HCT116 (cell line): ENCODE results near the gene DMD. TPM values are rescaled to one million over a fixed set of nuclear protein-coding genes. Genes with fewer than 3 reads are reported as not detected.

Experiments
- ATAC-seq: fragments of 200-7000 bp; cut with Tn5 transposase; 2 replicates; pipeline ENCODE4 v1.9.1; 2020; ENCODE audit warnings: mild to moderate bottlenecking, moderate library complexity
- BruUV-seq: library from RNA; stranded (reverse); fragments of 400-500 nt; replicated peaks from 2 replicates; lab custom pipeline; 2021; lab: Mats Ljungman, UMichigan
- CTCF ChIA-PET: fragments of 300-600 bp; sonication (Branson Sonifier 250); formaldehyde crosslinking; loops from one replicate; lab custom pipeline; 2021; ENCODE audit warnings: antibody characterized with exemption; lab: Charles Lee
- POLR2A ChIA-PET: fragments of 300-600, 350-600 bp; sonication (Branson Sonifier 250); formaldehyde crosslinking; loops from one replicate; lab custom pipeline; 2021; ENCODE audit warnings: antibody characterized with exemption; lab: Charles Lee
- RAD21 ChIA-PET, 2 experiments: fragments of 300-600 bp; sonication (Branson Sonifier 250); formaldehyde crosslinking; loops; one replicate each; lab custom pipeline; 2023; ENCODE audit warnings: low total read pairs in 2 of 2; ENCODE audit not compliant: uncharacterized antibody in 2 of 2, unreplicated experiment in 2 of 2, low non-redundant PET in 1 of 2; lab: Charles Lee
- DNase-seq: peaks from one replicate; pipeline ENCODE4 v3.0.0-alpha.2; 2010; ENCODE audit warnings: low read depth, low spot score
- H2AFZ ChIP-seq: fragments of 200-600 bp; shearing (Covaris generic), sonication (generic); 2 replicates; pipeline ENCODE4 v1.6.1; 2017; ENCODE audit warnings: low read depth, mixed run types, mixed read lengths, antibody characterized with exemption, low read length; ENCODE audit not compliant: poor library complexity, severe bottlenecking
- H3K27ac ChIP-seq: 2 replicates; pipeline ENCODE4 v1.5.1; 2012; ENCODE audit warnings: low read depth, low read length
- H3K27me3 ChIP-seq: fragments of 200-600 bp; sonication (generic); 2 replicates; pipeline ENCODE4 v1.6.1; 2016; ENCODE audit warnings: mixed run types, low read length, mixed read lengths; ENCODE audit not compliant: insufficient read depth
- H3K36me3 ChIP-seq, 2 experiments: fragments of 200-500 bp in 1 of 2; fragments of 200-600 bp in 1 of 2; sonication (Bioruptor generic) in 1 of 2; sonication (generic) in 1 of 2; 2 replicates each; pipeline versions ENCODE4 v1.5.1 to v1.6.1; 2014 to 2016; ENCODE audit warnings: low read length in 2 of 2, inconsistent platforms in 1 of 2, mixed read lengths in 1 of 2, mixed run types in 1 of 2; ENCODE audit not compliant: insufficient read depth in 2 of 2, control insufficient read depth in 1 of 2
- H3K4me1 ChIP-seq, 2 experiments: fragments of 200-600 bp in 1 of 2; sonication (generic) in 1 of 2; 2 replicates each; pipeline versions ENCODE4 v1.5.1 to v1.6.1; 2012 to 2017; ENCODE audit warnings: low read length in 2 of 2, inconsistent platforms in 1 of 2, mild to moderate bottlenecking in 1 of 2, mixed read lengths in 1 of 2, mixed run types in 1 of 2, moderate library complexity in 1 of 2; ENCODE audit not compliant: insufficient read depth in 2 of 2, control insufficient read depth in 1 of 2
- H3K4me2 ChIP-seq: fragments of 200-600 bp; sonication (generic); 2 replicates; pipeline ENCODE4 v1.6.1; 2017; ENCODE audit warnings: mixed run types, low read length, mixed read lengths
- H3K4me3 ChIP-seq, 2 experiments: fragments of 200-600 bp in 1 of 2; sonication (generic) in 1 of 2; replicated peaks in 1 of 2; 2 replicates each; pipeline ENCODE4 v1.5.1; 2011 to 2016; ENCODE audit warnings: low read length in 2 of 2, control low read depth in 1 of 2, low read depth in 1 of 2, mild to moderate bottlenecking in 1 of 2, mixed read lengths in 1 of 2, mixed run types in 1 of 2
- H3K79me2 ChIP-seq: fragments of 200-600 bp; sonication (generic); 2 replicates; pipeline ENCODE4 v1.6.1; 2017; ENCODE audit warnings: mild to moderate bottlenecking, mixed run types, low read length, moderate library complexity, mixed read lengths; ENCODE audit not compliant: insufficient read depth
- H3K9ac ChIP-seq: fragments of 200-600 bp; sonication (generic); 2 replicates; pipeline ENCODE4 v1.6.1; 2016; ENCODE audit warnings: low read length, mixed read lengths
- H3K9me2 ChIP-seq: fragments of 200-600 bp; sonication (generic), shearing (Covaris generic); 2 replicates; pipeline ENCODE4 v1.6.1; 2017; ENCODE audit warnings: mixed run types, mild to moderate bottlenecking, moderate library complexity; ENCODE audit not compliant: insufficient read depth
- H3K9me3 ChIP-seq, 2 experiments: fragments of 200-500 bp in 1 of 2; fragments of 200-600 bp in 1 of 2; sonication (Bioruptor generic) in 1 of 2; sonication (generic) in 1 of 2; 2 replicates each; pipeline ENCODE4 v1.6.1; 2014 to 2017; ENCODE audit warnings: low read length in 2 of 2, mixed read lengths in 2 of 2, inconsistent platforms in 1 of 2, low read depth in 1 of 2, mild to moderate bottlenecking in 1 of 2, mixed run types in 1 of 2, moderate library complexity in 1 of 2; ENCODE audit not compliant: control insufficient read depth in 1 of 2, insufficient read depth in 1 of 2
- H4K20me1 ChIP-seq: fragments of 200-600 bp; sonication (generic), shearing (Covaris generic); 2 replicates; pipeline ENCODE4 v1.6.1; 2017; ENCODE audit warnings: mixed run types, mild to moderate bottlenecking, moderate library complexity; ENCODE audit not compliant: insufficient read depth
- ELF1 ChIP-seq: IDR thresholded peaks from 2 replicates; pipeline ENCODE4 v1.6.1; 2012; ENCODE audit warnings: low read depth, borderline replicate concordance
- FOSL1 ChIP-seq: IDR thresholded peaks from 2 replicates; pipeline ENCODE4 v1.6.1; 2012; ENCODE audit warnings: low read depth
- JUND ChIP-seq: IDR thresholded peaks from 2 replicates; pipeline ENCODE4 v1.6.1; 2012
- POLR2A ChIP-seq: IDR thresholded peaks from 2 replicates; pipeline ENCODE4 v1.7.0; 2011; ENCODE audit warnings: borderline replicate concordance; ENCODE audit not compliant: insufficient read depth, insufficient read length; ENCODE audit errors: extremely low read depth
- RAD21 ChIP-seq: IDR thresholded peaks from 2 replicates; pipeline ENCODE4 v1.6.1; 2012; ENCODE audit warnings: low read depth, mild to moderate bottlenecking
- SRF ChIP-seq: IDR thresholded peaks from 2 replicates; pipeline ENCODE4 v1.6.1; 2012; ENCODE audit warnings: low read depth
- intact Hi-C: fragments of 100-400 bp; cut with micrococcal nuclease; formaldehyde crosslinking; loops from 2 replicates; pipeline ENCODE4 v1.10.0; 2022
- total RNA-seq: library from RNA; stranded (reverse); gene quantifications from one replicate; pipeline ENCODE4 v1.2.1, GENCODE V29; 2021; ENCODE audit not compliant: unreplicated experiment
- TF ChIP-seq, protein P1 (sequence below): IDR thresholded peaks from 2 replicates; pipeline ENCODE4 v1.6.1; 2012; ENCODE audit warnings: low read depth
- TF ChIP-seq, protein P2 (sequence below), 3 experiments: fragments of 200-600 bp in 1 of 3; sonication (generic) in 1 of 3; IDR thresholded peaks in 2 of 3; conservative IDR thresholded peaks in 1 of 3; 2 replicates each; pipeline ENCODE4 v1.5.1; 2012 to 2017; ENCODE audit warnings: low read depth in 2 of 3, low read length in 2 of 3, antibody characterized with exemption in 1 of 3, borderline replicate concordance in 1 of 3, control low read depth in 1 of 3, mild to moderate bottlenecking in 1 of 3, mixed read lengths in 1 of 3, mixed run types in 1 of 3, moderate library complexity in 1 of 3; ENCODE audit not compliant: insufficient read depth in 1 of 3

DMD gene
- total RNA-seq, 1 experiment from 2014 or later, result 0.05 TPM

DNA sequence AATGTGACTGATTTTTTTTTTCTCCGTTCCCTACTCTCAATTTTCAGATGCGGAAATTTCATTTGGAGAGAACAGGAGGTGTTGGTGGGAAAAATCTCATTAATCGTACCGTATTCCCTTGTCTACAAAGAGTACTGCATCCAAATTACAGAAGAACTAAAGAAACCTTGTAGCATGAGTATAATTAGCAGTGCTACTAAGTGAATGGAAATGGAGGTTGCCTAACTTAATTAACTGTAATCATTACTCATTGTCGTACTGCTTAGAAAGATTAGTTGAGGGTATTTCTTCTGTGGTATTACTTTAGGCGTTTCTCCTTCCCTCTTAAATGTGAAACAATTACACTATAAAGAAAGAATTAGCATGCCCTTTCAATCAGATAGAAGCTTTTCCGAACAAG is 81.7 kb downstream of the DMD start:
- intact Hi-C loops, result no loop called here
- ChIA-PET CTCF (no interaction called here), POLR2A (no interaction called here), RAD21 (no interaction called here)
- H3K79me2 ChIP-seq, result no peaks in the 10 kb centered on the region
- no peak overlapping the region for H3K4me2 ChIP-seq
- H3K4me3 ChIP-seq, result no peak overlapping the region
- ATAC-seq (no peak), DNase-seq (no peak)
- H3K36me3 ChIP-seq, result no peaks in the 10 kb centered on the region
- no peaks in the 10 kb centered on the region for H3K9me2 ChIP-seq
- H3K9me3 ChIP-seq, result no peaks in the 10 kb centered on the region
- no peaks in the 10 kb centered on the region for H3K4me1 ChIP-seq
- no TSS peak for BruUV-seq
- no peaks in the 10 kb centered on the region for H3K27me3 ChIP-seq
- no peaks in the 10 kb centered on the region for H4K20me1 ChIP-seq
- no peak overlapping the region for H3K9ac ChIP-seq
- no peak overlapping the region for H3K27ac ChIP-seq
- H2AFZ ChIP-seq, result no peak overlapping the region
- TF ChIP-seq, protein P1, sequence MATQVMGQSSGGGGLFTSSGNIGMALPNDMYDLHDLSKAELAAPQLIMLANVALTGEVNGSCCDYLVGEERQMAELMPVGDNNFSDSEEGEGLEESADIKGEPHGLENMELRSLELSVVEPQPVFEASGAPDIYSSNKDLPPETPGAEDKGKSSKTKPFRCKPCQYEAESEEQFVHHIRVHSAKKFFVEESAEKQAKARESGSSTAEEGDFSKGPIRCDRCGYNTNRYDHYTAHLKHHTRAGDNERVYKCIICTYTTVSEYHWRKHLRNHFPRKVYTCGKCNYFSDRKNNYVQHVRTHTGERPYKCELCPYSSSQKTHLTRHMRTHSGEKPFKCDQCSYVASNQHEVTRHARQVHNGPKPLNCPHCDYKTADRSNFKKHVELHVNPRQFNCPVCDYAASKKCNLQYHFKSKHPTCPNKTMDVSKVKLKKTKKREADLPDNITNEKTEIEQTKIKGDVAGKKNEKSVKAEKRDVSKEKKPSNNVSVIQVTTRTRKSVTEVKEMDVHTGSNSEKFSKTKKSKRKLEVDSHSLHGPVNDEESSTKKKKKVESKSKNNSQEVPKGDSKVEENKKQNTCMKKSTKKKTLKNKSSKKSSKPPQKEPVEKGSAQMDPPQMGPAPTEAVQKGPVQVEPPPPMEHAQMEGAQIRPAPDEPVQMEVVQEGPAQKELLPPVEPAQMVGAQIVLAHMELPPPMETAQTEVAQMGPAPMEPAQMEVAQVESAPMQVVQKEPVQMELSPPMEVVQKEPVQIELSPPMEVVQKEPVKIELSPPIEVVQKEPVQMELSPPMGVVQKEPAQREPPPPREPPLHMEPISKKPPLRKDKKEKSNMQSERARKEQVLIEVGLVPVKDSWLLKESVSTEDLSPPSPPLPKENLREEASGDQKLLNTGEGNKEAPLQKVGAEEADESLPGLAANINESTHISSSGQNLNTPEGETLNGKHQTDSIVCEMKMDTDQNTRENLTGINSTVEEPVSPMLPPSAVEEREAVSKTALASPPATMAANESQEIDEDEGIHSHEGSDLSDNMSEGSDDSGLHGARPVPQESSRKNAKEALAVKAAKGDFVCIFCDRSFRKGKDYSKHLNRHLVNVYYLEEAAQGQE, result no peak
- TF ChIP-seq SRF (no peak), JUND (no peak), RAD21 (no peak), POLR2A (no peak), ELF1 (no peak), FOSL1 (no peak)
- TF ChIP-seq, protein P2, sequence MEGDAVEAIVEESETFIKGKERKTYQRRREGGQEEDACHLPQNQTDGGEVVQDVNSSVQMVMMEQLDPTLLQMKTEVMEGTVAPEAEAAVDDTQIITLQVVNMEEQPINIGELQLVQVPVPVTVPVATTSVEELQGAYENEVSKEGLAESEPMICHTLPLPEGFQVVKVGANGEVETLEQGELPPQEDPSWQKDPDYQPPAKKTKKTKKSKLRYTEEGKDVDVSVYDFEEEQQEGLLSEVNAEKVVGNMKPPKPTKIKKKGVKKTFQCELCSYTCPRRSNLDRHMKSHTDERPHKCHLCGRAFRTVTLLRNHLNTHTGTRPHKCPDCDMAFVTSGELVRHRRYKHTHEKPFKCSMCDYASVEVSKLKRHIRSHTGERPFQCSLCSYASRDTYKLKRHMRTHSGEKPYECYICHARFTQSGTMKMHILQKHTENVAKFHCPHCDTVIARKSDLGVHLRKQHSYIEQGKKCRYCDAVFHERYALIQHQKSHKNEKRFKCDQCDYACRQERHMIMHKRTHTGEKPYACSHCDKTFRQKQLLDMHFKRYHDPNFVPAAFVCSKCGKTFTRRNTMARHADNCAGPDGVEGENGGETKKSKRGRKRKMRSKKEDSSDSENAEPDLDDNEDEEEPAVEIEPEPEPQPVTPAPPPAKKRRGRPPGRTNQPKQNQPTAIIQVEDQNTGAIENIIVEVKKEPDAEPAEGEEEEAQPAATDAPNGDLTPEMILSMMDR (IDR thresholded peaks at IDR 0.05 in 2 of 3, conservative IDR thresholded peaks at IDR 0.05 in 1 of 3; ENCODE audit: borderline replicate concordance in 1 of 3, insufficient read depth in 1 of 3, low read depth in 2 of 3, low read length in 2 of 3), result no peak
